CD4-positive, alpha-beta T cell treated with Interleukin-17A for 1 hour (primary cell): ENCODE results near the gene SETD2.

Experiments used
- DNase-seq: peaks from one replicate; pipeline ENCODE4 v3.0.0-alpha.2; 2020

The SETD2 gene

GRCh38 chr3:47006145-47006651 lies 157.7 kb downstream of the SETD2 start:
- DNase-seq = no peak

- DNase-seq = no peak
Measured at GRCh38 chr3:47005212-47006144, 158.4 kb downstream of the SETD2 start.

- DNase-seq = no peak
Measured at GRCh38 chr3:47004369-47005211, 159.3 kb downstream of the SETD2 start.

- no peak for DNase-seq
Measured at GRCh38 chr3:47003461-47004368, 160.2 kb downstream of the SETD2 start.

- DNase-seq = no peak
Measured at GRCh38 chr3:47003056-47003410, 160.9 kb downstream of the SETD2 start.

- no peak for DNase-seq
Measured at GRCh38 chr3:47002171-47003055, 161.5 kb downstream of the SETD2 start.

- no peak for DNase-seq
Measured at GRCh38 chr3:47001731-47002170, 162.2 kb downstream of the SETD2 start.

- DNase-seq = no peak
Measured at GRCh38 chr3:47000922-47001730, 162.8 kb downstream of the SETD2 start.

GRCh38 chr3:47000198-47000815 lies 163.6 kb downstream of the SETD2 start:
- no peak for DNase-seq

- no peak for DNase-seq
Measured at GRCh38 chr3:46999516-47000197, 164.3 kb downstream of the SETD2 start.

- no peak for DNase-seq
Measured at GRCh38 chr3:46998852-46999515, 164.9 kb downstream of the SETD2 start.

GRCh38 chr3:46998121-46998851 lies 165.6 kb downstream of the SETD2 start:
- peak; percentile 77 for DNase-seq

GRCh38 chr3:46997453-46998091 lies 166.3 kb downstream of the SETD2 start:
- DNase-seq = no peak

- no peak for DNase-seq
Measured at GRCh38 chr3:46996689-46997452, 167.0 kb downstream of the SETD2 start.

GRCh38 chr3:46995901-46996562 lies 167.9 kb downstream of the SETD2 start:
- DNase-seq = no peak
